Stimulated activated CD4-positive, alpha-beta T cell treated with anti-CD3 and anti-CD28 coated beads, Interleukin-1b, Interleukin-23, amount 100 ng/mL, for 4 hours (primary cell): Measurements from ENCODE around the gene ST7L.

ENCODE experiments used
- DNase-seq, 2 donors: peaks; one replicate each; pipeline ENCODE4 v3.0.0-alpha.2; 2020; ENCODE audit warnings: low read depth in 2 of 2

The ST7L gene

DNA sequence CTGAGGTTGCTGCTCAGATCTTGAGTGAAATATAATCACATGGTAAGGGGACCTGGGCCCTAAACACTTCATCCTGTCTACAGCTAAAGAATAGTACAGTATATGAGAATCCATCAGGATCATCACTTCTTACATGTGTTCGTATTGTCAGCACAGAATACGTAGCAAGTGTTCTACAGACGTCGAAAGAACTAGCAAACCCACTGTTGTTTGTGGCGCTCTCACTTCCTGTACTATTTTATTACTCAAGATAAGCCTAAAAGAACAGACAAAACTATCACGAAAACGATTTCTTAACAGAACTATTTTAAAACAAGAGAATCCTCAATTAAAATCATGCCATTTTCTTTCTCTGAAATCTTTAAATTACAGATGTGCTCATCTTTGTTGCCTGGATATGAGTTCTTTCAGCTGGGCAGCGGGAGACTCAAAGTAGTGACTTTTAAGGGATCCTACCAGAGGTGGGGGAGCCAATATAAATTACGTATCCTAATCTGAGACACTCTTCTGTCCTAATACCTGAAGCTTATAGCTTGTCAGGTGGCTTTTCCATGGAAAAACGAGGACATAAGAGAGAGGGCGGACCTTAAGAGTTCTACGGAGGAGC lies 724 bp downstream of the ST7L start:
- no peak for DNase-seq

DNA sequence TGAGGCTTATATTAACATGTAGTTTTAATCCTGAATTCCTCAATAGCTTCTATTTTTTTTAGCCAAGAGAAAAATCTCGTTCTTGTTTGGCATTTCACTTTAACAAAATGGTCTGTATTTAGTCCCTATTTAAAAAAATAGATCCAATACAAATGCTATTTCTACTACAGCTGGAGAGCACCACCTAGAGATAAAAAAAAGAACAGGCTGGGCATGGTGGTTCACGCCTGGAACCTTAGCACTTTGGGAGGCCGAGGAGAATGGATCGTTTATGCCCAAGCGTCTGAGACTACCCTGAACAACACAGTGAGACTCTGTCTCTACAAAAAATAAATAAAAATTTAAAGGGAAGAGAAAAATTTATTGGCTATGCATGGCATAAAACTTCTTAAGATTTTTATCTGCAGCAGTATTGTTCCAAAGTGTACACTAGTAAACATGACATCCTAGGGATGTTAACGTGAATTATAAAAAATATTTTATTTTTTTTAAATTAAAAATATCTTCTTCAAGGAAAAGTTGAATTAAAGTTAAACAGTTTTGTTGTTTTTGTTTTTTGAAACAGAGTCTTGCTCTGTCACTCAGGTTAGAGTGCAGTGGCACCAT lies 4.4 kb downstream of the ST7L start:
- DNase-seq, result no peak

DNA sequence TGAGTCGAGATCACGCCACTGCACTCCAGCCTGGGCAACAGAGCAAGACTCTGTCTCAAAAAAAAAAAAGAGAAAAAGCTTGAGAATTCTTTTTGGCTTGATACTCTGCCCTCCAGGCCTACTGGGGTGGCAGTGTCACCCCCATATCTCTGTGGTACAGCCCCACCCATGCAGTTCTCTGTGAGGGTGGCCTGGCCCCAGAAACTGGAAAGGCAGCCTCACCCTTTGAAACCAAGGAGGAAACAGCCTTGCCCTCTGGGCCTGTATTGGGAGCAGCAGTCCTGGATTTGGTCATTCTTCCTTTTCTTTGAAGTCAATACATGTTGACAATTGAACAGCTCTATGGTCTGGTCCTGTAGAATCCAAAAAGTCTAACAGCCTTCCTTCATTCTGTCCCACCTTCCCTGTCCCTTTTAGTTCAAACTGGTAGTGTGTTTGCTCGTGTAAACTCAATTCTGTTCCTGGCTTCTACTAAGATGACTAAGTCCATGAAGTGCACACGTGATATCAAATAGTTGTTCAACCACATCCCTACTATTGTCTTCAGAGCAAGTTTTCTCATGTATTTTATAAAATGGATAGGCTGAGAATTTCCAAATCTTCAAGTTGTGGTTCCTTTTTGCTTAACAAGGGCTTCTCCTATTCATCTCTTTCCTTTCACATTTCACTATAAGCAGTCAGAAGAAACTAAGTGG lies 13.2 kb downstream of the ST7L start:
- no peak for DNase-seq

DNA sequence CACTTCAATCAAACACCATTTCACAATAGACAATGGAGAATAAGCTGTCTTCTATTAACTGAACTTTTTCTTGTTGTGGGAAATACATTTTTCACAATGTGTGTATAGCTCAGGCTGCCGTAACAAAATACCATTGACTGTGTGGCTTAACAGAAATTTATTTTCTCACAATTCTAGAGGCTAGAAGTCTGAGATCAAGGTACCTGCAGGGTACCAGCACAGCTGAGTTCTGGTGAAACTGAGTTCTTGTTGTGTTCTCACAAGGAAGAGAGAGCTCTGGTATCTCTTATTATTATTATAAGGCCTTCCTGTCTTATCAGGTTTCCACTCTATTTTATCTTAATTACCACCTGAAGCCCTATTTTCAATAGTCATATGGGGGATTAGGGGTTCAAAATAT lies 15.4 kb downstream of the ST7L start:
- DNase-seq, result no peak

DNA sequence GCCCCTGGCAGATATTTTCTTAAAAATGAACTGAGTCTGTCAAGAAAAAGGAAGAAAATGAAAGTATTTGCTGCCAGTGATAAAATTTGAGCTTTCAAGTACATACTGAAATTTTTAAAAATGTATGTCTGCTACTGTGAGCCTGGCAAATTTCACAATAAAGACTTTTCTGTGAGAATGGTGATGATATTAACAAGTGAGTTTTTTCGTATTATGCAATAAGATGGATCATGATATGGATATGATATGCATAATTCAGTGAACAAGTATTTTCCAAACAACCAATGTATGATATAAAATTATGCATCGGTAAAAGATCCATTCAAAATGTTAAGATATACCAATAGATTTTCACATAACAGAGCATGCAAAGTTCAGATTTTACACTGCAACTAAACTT lies 15.9 kb downstream of the ST7L start:
- no peak for DNase-seq

GRCh38 chr1:112599477-112599876 lies 19.5 kb downstream of the ST7L start:
- no peak for DNase-seq

- no peak for DNase-seq
Measured at GRCh38 chr1:112594208-112594876, 24.6 kb downstream of the ST7L start.

DNA sequence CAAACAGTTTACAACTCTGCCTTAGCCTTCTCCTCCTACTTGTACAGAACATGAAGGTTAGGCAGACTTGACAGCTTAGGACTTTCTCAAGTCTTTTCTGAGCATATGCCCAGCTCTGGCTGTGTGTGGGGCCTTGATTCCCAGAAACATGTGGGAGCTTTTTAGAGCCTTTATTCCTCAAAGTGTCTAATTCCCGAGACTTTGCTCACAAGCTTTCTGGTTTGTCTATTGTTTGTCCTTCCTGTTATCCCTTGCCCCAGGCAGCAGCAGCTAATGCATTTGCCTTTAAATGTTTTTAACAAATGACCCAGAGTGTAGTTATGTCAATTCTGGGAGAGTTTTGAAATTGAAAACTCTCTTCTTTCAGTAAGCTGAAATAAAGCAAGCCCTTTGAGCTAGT lies 29.2 kb downstream of the ST7L start:
- DNase-seq, result no peak

- DNase-seq, result no peak
Measured at GRCh38 chr1:112583366-112583765, 35.6 kb downstream of the ST7L start.

DNA sequence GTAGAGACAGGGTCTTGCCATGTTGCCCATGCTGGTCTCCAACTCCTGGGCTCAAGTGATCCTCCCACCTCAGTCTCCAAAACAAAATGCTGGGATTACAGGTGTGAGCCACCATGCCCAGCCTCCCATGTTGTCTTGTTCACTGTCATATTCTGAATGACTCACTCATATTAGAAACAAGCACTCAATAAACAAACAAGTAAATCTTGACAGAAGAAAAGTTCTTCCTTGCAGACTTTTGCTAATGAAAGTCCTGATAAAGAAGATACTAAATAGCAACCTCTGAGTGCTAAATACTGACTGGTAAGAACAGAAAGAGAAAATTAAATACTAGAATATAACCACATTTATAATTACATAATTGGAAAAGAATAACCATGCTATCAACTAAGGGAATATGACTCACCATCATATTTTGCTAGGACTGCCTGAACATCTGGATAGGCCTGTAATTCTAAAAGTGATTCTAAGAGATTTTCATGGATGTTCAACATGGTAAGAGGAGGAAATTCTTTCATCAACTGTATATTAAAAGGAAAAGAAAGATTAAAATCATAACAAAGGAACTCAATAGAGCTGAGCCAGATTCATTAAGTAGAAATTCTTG lies 37.3 kb downstream of the ST7L start:
- no peak for DNase-seq

GRCh38 chr1:112579801-112580510 lies 39.0 kb downstream of the ST7L start:
- no peak for DNase-seq

GRCh38 chr1:112576240-112576639 lies 42.7 kb downstream of the ST7L start:
- DNase-seq, result no peak

DNA sequence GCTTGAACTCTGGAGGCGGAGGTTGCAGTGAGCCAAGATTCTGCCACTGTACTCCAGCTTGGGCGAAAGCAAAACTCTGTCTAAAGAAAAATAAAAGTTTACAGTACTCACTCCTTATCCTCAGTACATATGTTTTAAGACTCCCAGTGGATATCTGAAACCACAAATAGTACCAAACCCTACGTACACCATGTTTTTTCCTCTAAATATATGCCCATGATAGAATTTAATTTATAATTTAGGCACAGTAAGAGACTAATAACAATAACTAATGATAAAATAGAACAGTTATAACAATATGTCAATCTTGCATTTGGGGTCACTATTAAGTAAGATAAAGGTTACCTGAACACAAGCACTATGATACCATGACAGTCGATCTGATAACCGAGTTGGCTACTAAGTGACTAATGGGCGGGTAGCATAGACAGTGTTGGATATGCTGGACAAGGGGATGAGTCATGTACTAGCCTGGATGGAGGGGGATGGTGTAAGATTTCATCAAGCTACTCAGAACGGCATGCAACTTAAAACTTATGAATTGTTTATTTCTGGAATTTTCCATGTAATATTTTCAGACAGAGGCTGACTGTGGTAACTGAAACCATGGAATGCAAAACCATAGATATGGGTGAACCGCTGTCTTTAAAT lies 43.7 kb downstream of the ST7L start:
- DNase-seq, result no peak

- DNase-seq, result no peak
Measured at GRCh38 chr1:112565800-112566199, 53.1 kb downstream of the ST7L start.

DNA sequence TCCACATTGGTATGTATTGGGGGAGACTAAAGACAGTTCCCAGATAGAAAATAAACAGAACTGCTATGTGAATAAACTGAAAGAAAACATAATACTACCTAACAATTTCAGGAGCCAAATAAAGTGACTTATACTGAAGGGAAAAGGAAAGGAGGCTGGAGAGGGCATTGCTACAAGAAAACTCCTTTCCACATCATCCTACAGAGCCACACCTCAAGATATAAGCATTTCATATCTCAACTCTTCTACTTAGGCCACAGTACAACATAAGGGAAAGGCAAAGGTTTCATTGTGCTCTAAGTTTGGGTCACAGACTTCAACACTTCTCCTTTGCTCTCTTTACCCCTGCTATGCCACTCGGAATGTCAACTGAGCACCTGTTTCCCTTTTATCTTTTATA lies 54.9 kb downstream of the ST7L start:
- DNase-seq, result no peak

- no peak for DNase-seq
Measured at GRCh38 chr1:112563341-112563740, 55.6 kb downstream of the ST7L start.

DNA sequence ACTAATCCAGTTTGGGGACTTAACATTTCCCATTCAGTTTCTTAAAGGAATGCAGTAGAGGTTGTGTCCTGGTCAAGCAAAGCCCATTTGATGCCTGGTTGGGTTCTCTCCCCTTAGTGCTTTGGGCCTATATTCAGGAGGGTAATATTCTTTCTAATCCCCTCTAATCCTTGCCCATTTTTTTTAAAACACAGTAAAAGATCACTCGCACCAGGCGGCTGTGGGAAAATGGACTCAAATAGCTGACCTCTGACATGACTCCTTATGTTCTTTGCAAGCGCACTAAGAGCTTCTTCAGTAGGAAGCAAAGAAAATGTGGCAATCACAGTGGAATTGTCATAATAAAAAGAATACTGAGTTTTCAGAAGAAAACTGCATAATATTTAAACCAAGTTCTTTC lies 60.3 kb downstream of the ST7L start:
- DNase-seq, result no peak

- no peak for DNase-seq
Measured at GRCh38 chr1:112557385-112557784, 61.6 kb downstream of the ST7L start.

GRCh38 chr1:112554411-112554810 lies 64.5 kb downstream of the ST7L start:
- DNase-seq, result no peak

DNA sequence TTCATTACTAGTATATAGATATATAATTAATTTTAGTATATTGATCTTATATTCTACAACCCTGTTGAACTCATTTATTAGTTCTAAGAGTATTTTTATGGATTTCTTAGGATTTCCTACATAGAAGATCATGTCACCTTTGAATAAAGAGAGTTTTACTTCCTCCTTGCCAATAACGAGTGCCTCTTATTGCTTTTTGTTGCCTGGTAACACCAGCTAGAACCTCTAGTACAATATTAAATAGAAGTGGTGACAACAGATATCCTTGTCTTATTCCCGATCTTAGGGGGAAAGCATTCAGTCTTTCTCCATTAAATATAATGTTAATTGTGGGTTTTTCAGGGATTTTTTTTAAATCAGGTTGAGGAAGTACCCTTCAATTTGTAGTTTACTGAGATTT lies 69.4 kb downstream of the ST7L start:
- no peak for DNase-seq

GRCh38 chr1:112548547-112548946 lies 70.4 kb downstream of the ST7L start:
- no peak for DNase-seq
